AG08396 (cell line): ENCODE measurements around the gene ZFPM1.
A peak's percentile ranks its signal among the peaks of the same experiment; 100 is the strongest.
"Not testable (repeated sequence)": the region's sequence is repeated elsewhere in the genome, so short reads cannot be mapped to it uniquely, and the experiment has no call there.

ENCODE experiments used
- DNase-seq: peaks from one replicate; pipeline ENCODE4 v3.0.0; 2012; ENCODE audit warnings: low spot score, mixed read lengths

Gene ZFPM1

DNA sequence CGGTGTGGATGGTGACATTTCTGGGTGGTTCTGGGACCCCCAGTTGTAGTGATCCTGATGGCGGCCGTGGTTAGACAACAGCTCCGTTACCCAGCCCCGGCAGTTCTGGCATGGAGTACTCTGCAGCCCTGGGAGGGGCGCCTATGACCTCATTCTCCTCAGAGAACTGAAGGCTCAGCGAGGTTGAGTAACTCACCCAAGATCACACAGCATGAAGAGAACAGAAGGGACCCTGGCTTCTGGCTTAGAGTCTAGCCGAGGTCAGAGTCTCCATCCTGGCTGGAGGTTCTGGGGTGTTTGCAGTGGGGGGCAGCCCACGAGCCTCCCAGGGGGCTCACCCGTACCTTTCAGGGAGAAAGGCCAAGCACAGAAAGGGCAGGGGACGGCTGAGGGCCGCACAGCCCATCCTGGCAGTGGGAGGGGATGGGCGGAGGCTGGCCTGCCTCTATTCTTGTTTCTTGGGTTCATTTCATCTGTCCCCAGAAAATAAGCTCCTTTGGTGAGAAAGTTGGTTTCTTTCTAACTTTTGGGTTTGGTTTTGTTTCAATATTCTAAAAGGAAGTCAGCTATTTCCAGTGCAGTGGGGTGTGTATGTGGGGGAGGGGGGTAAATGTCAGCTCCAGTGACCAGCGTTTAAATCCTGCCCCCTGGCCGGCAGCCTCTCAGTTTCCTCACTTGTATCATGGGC lies 13.2 kb downstream of the ZFPM1 start:
- no peak for DNase-seq

DNA sequence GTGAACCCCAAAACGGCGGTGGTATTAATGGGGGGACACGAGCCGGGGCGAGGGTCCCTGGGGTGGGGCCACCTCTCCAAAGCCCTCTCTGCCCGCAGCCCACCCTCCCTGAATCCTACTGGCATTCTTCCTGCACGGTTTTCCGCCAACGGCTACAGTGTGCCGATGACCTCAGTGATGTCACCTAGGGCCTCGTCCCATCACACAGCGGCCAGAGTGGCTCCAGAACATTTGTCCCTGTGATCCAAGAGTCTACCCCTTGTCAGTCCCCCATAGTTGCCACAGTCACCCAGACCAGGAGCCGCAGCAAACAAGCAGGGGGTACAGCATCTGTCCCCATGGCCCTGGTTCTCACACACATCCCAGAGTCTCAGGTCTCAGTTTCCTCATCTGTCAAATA lies 13.9 kb downstream of the ZFPM1 start:
- DNase-seq: no peak

- no peak for DNase-seq
These were observed 14.5 kb downstream of the ZFPM1 start for GRCh38 chr16:88467541-88467944.

GRCh38 chr16:88468275-88469129 lies 15.4 kb downstream of the ZFPM1 start:
- peak; percentile 78 for DNase-seq

- no peak for DNase-seq
These were observed 16.7 kb downstream of the ZFPM1 start for GRCh38 chr16:88469615-88470395.

DNA sequence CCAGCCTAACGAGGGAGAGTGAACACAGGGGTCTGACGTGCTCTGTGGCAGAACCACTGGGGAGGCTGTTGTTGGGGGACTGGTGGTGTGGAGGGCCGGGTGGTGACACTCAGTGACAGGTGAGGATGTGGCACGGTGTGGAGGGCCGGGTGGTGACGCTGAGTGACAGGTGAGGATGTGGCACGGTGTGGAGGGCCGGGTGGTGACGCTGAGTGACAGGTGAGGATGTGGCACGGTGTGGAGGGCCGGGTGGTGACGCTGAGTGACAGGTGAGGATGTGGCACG lies 17.3 kb downstream of the ZFPM1 start:
- DNase-seq: not testable (repeated sequence)

DNA sequence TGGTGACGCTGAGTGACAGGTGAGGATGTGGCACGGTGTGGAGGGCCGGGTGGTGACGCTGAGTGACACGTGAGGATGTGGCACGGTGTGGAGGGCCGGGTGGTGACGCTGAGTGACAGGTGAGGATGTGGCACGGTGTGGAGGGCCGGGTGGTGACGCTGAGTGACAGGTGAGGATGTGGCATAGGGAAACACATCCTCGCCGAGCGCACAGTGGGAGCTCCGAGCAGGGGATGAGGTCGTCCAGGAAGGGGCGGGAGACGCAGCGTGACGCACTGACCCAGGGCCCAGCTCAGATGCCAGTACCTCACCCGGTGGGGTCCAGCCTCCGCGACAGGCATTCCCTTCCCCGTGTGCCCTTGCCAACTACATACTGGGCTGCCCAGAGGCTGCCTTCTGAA lies 17.6 kb downstream of the ZFPM1 start:
- DNase-seq: not testable (repeated sequence)

DNA sequence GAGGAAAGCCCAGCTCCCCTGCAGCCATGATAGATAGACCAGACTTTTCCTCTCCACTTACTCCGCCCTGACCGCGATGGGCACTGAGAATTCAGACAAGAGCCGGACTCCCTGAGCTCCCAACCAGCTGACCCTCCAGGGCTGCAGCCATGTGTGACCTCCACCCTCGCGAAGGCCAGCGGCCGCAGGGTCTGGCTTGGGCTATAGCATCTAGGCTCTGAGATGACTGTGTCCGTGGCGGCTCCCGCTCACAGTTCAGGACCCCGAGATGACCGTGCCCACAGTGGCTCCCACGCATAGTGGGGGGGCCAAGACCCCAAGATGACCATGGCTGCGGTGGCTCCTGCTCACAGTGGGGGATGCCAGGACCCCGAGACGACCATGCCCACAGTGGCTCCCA lies 18.0 kb downstream of the ZFPM1 start:
- DNase-seq: no peak

- no peak for DNase-seq
These were observed 18.5 kb downstream of the ZFPM1 start for GRCh38 chr16:88471575-88471974.

DNA sequence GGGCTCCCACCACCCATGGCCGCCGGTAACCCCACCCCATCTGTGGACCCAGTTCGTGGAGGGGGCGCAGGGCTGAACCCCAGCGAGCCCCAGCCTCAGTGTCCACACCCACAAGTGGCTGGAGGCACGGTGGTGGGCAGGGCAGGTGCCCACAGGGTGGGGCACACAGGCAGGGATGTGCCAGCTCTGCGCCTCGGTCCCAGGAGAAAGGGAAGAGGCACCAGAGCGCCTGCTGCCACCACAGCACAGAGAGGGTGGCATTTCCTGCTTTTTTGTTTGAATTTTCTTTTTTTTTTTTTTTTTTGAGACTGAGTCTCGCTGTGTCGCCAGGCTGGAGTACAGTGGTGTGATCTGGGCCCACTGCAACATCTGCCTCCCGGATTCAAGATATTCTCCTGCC lies 19.0 kb downstream of the ZFPM1 start:
- DNase-seq: no peak

DNA sequence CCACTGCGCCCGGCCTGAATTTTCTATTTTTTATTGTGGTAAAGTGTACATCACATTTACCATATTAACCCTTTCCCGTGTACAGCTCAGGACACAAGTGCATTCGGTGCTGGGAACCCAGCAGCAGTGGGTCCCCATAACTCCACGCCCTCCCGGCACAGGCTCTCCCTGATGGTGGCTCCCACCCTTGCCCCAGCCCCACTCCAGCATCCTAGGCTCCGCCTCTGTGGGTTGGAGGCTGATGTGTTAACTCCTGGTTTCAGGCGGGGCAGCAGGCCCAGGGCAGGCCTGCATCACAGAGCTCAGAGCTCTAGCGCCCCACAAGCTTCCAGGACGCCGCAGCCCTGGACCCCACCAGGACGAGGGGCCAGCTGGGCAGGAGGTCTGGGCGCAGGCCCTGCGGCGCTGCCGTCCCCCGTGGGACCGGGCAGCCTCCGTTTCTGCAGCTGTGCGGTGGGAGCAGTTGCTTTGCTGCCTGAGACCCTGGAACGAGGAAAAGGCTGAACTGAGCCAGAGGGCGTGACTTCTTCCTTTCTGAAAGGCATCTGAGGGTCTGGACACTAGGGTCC lies 19.6 kb downstream of the ZFPM1 start:
- DNase-seq: no peak

- peak; percentile 85 for DNase-seq
These were observed 20.8 kb downstream of the ZFPM1 start for GRCh38 chr16:88473666-88474534.

- DNase-seq: no peak
These were observed 22.0 kb downstream of the ZFPM1 start for GRCh38 chr16:88475037-88475436.

GRCh38 chr16:88476203-88476602 lies 23.1 kb downstream of the ZFPM1 start:
- DNase-seq: no peak

GRCh38 chr16:88476817-88477397 lies 23.8 kb downstream of the ZFPM1 start:
- DNase-seq: no peak

GRCh38 chr16:88477631-88478519 lies 24.8 kb downstream of the ZFPM1 start:
- no peak for DNase-seq

- DNase-seq: no peak
These were observed 26.1 kb downstream of the ZFPM1 start for GRCh38 chr16:88478889-88479792.

GRCh38 chr16:88479793-88480760 lies 27.0 kb downstream of the ZFPM1 start:
- DNase-seq: no peak
